ENCODE data around the gene NAALADL2.
"Not testable (repeated sequence)": the region's sequence is repeated elsewhere in the genome, so short reads cannot be mapped to it uniquely, and the experiment has no call there.

The NAALADL2 gene

DNA sequence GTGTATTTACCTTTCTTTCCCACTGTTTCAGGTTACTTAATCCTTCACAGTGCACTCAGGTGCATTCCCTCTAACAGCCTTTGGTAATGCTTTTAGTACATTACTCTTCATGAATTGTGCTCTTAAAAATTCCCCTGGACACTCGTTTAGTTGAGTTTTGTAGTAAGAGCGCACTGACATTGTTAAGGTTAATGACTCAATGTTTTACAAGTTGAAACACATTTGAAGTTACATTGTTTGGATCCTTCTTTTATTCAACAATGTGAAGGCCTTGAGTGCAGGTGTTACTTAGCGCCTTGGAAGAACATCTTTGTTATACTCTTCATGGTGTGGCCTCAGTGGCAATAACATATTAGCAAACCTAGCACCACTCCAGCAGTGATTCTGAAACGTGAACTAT, 739.6 kb downstream of the NAALADL2 start:
- no peak for DNase-seq (ENCODE audit: low spot score)

DNA sequence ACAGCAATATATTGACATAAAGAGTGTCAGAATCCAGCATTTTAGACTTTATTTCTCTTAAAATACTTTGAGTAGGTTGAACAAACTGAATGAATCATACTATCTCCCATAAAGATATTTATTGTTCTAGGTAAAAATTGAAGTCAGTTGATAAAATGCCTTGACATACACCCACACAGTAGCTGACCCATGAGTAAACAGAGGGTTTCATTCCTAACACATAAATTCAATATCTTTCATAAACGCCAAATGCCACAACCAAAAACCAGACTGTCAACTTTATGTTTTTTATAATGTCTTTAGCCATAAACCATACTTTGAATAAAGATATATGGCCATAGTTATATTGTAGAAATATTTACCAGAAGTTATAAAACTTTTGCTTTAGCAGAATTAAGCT, 742.4 kb downstream of the NAALADL2 start:
- no peak for DNase-seq (ENCODE audit: low spot score)

DNA sequence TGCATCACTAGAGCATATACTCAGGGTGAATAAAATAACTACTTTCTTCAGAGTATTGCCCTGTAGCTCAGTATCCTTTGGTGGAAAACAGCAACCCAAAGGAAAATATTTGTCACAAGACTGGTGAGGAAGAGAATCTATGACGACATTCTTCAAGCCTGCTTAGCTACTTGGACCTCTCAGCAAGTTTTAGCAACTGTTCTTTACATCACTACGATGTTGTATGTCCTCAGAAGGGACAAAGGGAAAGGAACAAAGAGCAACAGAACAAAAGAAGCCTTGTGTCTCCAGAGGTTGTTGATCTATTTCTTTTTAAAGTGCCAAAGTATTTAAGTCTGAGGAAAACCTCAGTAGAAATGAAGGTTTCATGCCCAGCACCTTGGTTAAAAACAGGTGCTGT, 746.7 kb downstream of the NAALADL2 start:
- DNase-seq (ENCODE audit: low spot score) = no peak

DNA sequence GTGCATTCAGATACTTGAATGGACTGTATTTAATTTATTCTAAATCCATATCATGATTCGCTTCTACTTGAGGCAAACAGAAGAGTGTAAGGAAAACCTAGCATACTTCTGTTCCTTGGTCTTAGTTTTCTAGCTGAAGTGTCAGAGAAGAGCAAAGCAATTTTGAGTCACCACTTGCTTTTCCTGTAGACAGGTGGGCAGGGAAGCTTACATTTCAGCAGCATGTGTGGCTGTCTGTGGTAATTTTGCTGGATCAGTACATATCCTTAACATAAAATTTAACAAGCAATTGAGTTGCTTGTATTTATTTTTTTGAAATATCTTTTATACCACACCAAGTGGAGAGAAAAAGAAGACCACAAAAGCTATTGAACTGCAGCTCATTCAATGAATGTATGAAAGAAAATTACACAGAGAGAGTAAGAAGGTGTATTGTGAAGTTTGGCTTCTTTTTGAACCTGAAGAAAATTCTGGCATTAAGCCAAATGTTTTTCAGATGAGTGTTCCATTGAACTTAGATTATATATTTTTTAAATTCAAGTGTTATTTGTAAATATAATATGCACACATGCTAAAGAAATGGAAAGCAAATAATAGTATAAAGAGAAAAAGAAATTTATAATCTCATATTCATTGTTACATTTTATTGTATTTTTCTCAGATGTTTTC, 747.6 kb downstream of the NAALADL2 start:
- DNase-seq (ENCODE audit: low spot score) = no peak

DNA sequence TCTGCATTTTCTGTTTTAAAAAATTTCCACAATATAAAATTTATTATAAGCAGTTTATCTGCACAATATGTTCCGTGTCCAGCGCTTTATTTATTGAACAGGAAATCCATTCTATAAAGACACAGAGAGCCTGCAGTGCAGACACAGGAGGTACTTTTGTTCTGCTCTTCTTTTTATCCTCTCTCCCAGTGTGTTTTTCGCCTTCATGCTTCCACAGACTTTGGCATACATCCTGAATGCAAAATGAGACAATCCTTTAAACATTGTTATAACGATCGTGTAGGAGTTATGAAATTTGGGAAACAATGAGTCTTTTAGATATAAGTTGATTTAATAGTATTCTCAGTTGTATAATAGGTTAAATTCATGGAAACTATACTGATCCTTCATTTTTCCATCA, 749.2 kb downstream of the NAALADL2 start:
- DNase-seq (ENCODE audit: low spot score) = no peak

DNA sequence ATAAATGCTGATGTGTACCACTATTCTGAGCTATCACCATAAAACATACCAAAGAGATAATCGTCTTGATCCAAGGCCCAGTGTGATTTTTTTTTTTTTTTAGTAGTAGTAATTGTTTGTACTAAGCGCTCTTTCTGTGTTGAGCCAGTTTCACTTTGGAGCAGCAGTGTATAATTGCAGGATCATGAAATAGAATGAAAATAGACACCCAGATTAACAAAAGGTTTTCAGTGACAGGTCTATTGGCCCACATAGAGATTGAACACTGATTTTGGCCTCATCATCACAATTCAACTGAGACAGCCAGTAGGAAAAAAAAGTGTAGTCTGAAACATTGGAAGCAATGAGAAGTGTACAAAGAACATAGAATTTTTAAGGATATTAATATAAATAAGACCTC, 749.8 kb downstream of the NAALADL2 start:
- no peak for DNase-seq (ENCODE audit: low spot score)

DNA sequence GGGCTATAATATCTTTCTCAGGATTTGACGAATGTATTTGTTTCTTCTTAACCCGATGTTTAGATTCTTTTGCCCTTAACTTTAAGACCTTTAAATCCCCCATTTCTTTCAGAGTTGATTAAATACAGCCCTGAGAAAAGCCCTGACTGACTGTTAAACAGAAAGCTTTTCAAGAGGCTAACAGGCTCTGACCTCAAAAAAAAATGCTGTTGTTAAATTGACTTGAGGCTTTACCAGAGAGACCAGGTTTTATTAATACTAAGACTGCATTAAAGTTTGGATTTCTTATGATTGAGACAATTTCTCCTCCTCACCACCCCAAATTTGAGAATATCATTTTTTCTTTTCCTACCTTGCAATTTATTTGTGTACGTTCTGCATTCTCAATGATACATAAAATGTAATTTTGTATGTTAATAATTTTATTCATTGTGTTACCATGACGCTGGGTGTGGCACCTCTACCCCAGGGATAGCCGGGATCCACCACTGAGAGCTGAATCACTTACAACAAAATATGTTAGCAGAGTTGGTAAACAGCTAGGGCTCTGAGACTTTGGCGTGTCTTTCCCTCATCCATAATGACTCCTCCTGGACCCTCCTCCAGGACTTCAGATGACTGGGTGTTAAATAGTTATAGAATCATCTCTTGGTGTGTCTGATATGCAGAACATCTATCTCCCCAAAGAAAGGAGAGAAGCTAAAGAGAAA, 753.5 kb downstream of the NAALADL2 start:
- no peak for DNase-seq (ENCODE audit: low spot score)

DNA sequence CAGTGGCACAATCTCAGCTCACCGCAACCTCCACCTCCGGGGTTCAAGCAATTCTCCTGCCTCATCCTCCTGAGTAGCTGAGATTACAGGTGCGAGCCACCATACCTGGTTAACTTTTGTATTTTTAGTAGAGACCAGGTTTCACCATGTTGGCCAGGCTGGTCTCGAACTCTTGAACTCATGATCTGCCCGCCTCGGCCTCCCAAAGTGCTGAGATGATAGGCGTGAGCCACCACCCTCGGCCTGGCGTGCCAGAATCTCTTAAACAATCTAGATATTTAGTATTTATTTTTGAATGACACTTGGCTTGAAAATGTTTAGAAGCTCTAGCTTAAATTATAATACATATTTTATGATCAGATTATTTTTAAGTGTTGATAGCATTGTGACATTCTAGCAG, 755.0 kb downstream of the NAALADL2 start:
- not testable (repeated sequence) for DNase-seq (ENCODE audit: low spot score)

DNA sequence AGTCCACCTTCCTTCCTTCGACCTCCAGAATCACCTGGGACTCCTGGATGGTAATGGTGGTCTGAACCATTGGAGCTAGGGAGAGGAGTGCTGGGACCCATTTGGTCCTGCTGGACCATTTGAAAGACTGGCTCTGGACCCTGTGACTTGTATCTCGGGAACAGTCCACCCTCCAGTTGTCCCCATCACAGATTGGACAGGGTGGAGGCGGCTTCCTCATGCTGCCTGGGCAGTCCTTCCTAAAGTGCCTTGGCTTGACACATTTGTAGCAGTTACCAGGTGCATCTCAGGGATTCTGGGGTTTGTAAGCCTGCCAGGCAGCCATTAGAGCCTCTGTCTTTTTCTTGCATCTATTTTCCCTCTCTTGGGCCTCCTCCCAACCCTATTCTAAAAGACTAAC, 758.1 kb downstream of the NAALADL2 start:
- DNase-seq (ENCODE audit: low spot score) = no peak

DNA sequence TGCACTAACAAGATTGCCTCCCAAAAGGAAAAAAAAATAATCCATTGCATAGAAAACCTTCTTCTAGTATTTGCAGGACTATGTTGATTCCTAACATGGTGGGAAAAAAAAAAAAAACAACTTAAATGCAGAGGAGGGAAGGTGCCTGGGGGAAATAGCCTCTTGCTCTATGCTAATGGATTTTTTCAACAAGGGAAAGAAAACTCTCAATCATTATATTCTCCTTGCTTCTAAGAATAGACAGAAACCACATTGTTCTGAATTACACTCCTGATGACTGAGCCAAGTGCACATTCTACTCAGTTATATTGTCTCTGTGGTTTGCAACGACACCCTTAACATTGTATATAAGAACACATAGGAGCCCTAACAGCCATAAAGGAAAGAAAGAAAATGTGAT, 760.2 kb downstream of the NAALADL2 start:
- DNase-seq (ENCODE audit: low spot score) = no peak

DNA sequence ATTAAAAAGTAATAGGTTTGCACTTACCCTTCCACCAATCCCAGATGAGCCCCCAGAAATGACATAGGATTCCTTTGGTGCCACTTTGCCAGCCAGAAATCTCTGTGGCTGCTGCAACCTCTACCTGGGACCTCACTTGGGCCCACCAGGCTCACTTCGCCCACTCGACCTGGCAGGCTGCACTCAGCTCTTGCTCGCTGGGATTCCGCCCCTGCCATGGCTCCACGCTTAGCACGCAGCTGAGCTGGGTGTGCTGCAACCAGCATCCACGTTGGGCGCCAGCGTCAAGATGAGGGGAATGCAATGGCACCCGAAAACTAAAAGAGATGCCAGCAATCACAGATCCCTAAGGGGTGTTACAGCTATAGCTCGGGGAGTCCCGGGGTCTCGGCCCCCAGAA, 761.0 kb downstream of the NAALADL2 start:
- DNase-seq (ENCODE audit: low spot score) = no peak

DNA sequence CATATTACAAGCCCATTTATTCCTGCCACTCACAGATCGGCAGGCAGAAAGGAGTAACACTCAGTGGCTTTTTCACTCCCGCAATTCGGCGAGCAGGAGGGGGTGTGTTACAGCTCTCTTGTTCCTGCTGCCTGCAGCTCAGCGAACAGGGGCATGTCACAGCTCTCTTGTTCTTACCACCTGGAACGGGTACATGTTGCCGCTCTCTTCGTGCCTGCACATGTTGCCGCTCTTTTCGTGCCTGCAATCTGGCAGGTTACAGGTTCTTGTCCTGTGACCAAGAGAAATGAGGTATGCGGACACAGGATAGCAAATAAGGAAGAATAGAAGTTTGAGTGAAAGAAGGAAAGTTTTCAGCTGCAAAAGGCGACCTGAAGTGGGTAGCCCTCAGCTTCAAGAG, 761.4 kb downstream of the NAALADL2 start:
- DNase-seq (ENCODE audit: low spot score) = no peak

DNA sequence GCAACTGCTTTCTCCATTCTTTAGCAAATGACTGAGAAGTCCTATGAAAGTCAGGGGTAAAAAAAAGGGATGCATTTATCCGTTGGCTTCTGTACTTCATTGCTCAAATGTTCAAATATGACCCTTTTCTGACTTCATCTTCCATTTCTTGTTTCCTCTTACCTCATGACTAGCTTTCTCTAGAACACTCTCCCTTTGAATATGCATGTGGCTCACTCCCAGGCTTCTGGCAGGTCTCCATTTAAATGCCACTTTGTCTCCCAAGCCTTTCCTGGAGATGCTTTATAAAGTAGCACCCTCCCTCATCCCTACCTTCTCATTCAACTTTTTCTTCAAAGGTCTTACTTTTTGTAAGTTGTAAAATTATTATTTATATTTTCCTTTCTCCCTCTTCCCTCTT, 781.8 kb downstream of the NAALADL2 start:
- no peak for DNase-seq (ENCODE audit: low spot score)

DNA sequence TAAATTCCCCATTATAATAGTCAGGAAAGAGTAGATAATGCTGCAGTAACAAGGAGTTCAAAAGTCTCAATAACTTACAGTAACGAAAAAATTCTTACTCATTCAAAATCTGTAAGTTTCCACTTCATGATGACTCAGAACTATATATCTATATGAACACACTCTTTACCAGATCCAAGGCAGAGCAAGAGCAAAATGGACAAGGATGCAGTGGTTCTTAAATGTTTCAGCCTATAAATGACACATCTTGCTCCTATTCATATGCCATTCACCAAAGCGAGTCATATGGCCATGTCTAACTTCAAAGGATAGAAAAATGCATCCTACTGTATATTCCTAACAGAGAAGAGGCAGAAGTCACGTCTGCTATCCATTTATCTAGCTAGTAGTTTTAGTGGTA, 787.7 kb downstream of the NAALADL2 start:
- DNase-seq (ENCODE audit: low spot score) = no peak

DNA sequence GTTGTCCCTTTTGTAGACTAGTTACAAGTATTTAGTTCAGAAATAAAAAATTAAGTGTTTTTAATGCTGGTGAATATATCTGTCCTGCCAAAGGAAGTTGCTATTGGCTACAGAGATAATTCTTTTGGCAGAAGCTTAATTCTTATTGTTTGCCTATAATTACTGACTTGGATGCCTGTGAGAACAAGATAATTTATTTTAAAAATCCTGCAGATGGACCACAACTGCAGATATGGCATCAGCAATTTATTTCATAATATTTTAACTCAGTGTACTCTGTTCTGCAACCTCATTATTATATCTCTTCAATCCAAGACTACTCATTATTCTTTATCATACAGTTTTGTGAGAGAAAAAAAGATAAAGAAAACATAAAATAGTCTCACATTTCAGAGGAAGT, 789.8 kb downstream of the NAALADL2 start:
- DNase-seq (ENCODE audit: low spot score) = no peak

DNA sequence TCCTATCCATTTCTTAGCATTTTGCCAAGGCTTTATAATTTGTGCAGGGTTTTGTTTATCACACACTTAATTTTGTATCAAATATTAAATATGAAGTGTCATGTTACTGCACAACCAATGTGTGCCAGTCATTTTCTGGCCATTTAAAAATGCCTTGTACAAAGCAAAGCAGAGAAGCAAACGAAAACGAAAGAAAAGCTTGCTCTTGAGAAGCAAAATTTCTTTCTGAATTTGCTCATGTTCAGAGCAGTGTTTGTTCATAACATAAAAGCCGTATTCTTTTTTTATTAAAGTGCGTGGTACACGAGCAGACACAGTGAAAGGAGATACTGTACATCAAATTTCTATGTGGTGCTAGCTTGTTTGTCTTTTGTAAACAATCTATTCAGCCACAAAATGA, 792.6 kb downstream of the NAALADL2 start:
- DNase-seq (ENCODE audit: low spot score) = no peak

DNA sequence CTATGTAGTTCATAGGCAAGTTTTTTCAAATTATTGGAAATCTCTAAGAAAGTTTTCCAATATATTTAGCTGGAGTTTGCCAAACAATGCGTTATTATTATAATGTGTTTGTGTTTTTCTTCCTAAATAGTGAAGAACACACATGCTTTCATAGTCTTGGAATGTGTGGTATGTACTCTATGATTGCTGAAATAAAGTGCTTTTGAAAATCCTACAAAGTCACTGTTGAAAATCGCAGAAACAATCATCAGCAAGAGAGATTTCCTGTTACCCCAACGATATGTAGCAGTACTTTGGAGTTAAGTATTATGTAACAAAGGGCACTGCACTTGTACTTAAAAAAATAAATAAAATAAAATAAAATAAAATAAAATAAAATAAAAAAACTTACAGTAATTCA, 796.2 kb downstream of the NAALADL2 start:
- peak; percentile 2 for DNase-seq (ENCODE audit: low spot score)

DNA sequence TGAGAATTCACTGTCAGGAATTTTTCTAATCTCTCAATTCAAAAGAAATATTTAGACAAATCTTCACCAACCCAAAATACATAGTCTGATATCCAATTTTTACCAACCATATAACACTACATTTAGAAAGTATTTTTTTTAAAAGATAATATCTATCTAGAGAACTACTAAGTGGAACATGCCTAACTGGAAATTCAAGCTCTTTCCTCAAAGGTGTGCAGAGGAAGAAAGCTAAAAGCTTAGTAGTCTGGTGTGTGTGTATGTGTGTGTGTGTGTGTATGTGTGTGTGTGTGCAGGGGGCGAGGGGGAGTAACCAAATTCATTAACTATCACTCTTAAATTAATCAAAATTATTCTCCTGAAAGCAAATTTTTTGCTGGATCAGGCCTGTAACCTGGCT, 797.3 kb downstream of the NAALADL2 start:
- no peak for DNase-seq (ENCODE audit: low spot score)

DNA sequence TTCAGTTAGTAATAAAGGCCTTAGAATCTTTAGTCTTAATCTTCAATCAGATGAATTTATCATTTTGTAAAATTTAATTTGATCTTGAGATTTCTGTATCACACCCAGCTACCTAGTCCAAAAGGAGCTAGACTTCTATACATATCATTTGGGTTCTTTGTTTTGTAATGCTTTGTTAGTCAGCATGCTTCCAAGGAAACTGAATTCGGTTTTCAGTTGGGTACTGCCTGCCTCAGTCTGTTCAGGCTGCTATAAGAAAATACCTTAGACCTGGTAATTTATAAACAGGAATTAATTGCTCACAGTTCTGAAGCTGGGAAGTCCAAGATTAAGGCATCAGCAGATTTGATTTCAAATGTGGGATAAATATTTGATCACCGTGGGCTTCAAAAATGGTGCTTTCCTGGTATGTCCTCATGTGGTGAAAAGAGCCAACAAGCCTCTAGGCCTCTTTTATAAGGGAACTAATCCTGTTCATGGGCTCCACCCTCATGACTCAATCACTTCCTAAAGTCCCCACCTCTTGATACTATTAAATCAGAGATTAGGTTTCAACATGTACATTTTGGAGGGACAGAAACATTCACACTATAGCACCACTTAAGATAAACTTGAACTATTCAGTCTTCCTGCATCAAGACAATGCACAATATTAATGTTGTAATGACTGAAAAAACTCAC, 800.7 kb downstream of the NAALADL2 start:
- DNase-seq (ENCODE audit: low spot score) = no peak

DNA sequence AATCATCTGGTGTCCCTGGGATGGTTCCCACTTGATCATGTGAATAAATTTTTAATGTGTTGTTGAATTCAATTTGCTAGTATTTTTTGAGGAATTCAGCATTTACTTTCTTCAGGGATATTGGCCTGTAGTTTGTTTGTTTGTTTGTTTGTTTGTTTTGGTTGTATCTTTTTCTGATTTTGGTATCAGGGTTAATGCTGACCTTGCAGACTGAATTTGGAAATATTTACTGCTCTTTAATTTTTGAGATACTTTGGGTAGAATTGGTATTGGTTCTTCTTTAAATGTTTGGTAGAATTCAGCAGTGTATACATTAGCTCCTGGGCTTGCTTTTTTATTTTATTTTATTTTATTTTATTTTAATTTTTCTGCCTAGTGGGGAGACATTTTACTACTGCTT, 803.7 kb downstream of the NAALADL2 start:
- no peak for DNase-seq (ENCODE audit: low spot score)

DNA sequence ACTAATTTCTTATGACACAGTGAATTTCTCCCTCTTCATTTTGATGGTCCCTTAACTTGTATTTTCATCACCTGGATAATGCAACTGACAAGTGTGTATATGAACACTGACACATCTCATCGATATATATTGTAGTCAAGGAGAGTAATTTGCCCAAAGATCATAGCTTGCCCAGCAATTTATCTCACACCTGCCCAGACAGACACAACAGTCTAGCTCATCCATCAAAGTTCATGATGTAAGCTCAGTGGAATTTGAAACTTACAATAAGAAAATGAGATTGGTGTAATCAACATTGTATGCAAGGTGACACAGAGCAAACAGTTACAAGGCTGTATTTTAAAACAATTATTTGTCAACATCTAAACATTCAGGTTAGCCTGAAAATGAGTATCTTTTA, 805.8 kb downstream of the NAALADL2 start:
- DNase-seq (ENCODE audit: low spot score) = no peak

DNA sequence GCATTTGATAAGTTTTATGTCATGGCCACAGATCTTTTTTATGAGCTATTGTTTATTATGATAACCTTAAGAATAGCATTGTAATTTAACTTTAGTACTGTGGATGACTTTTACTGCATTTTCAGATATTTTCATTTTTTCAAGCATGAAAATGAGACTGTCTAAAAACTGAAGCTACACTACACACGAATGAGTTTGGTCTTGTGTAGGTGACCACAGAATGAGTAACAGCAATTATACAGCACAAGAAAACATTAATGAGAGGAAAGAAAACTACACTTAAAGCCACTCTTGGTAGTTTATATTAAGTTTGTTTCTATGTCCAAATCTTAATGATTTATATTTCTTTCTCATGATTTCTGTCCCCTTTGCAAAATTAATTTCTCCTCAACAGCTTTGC, 809.2 kb downstream of the NAALADL2 start:
- DNase-seq (ENCODE audit: low spot score) = no peak

DNA sequence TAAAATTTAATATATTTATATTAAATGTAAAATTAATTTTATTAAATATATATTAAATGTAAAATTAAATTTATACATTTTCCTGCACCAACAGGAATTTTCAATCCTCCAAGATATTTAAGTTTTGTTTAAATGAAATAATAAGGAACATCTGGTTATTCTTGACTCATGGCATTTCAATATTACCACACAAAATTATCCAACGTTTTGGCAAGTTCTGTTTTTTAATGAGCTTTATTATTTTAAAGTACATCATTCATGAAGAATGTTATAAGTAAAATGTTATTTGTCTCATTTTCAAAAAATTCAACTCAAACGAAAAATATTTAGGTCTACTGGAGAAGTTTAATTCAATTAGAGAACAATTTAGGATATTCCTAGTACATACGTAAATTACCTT, 811.4 kb downstream of the NAALADL2 start:
- no peak for DNase-seq (ENCODE audit: low spot score)
